ENCODE data around the gene PSG1. TPM values are rescaled to one million over a fixed set of nuclear protein-coding genes. Genes with fewer than 3 reads are reported as not detected.
"Not testable (repeated sequence)": the region's sequence is repeated elsewhere in the genome, so short reads cannot be mapped to it uniquely, and the experiment has no call there.

PSG1 gene
- polyA plus RNA-seq (ENCODE audit: insufficient read length in 3 of 3), result under 1 TPM in 2 of 3 donors, not detected in 1; 0.11 to 0.78 TPM

DNA sequence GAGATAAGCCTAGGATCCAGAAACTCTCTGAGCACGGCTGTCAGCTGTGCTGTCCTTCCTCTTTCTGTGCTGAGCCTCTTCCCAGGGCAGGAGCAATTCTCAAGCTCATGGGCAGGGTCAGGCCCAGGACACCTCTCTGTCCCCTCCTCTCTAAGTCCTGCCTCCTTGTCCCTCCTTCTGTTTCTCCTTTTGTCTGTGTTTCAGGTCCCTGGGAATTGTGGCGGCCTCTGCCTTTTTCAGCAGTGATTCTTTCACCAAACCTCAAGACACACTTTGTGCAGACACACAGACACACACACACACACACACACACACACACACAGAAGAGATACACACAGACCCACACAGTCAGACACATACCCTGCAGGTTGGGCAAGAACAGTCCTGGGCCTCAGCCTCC, at the start of gene PSG1:
Gene PSG1 (minus strand): TSS at position 101 of the 400 bp plus-strand sequence. CDS start 132 bp downstream, outside the sequence.
- DNase-seq (ENCODE audit: low read depth in 3 of 3, low spot score in 2 of 3), result no peak

DNA sequence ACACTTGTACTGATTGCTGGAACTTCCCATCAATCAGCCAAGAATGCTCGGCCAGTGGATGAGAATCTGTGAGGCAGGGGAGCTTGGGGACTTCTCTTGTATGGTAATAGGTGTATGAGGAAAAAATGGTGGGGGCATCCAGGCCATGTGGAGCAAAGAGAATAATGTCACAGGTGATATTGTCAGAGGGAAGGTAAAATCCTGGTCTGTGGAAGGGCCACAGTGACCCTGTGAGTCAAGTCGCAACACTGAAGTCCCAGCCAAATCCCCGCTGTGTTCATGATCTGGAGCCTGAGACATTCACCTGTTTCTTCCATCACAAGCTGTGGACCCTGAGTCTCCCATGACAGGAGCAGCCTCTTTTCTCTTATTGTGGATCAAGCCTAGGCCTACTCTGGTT, 49.4 kb upstream of the PSG1 start:
- no peak for DNase-seq (ENCODE audit: low read depth in 3 of 3, low spot score in 2 of 3)

DNA sequence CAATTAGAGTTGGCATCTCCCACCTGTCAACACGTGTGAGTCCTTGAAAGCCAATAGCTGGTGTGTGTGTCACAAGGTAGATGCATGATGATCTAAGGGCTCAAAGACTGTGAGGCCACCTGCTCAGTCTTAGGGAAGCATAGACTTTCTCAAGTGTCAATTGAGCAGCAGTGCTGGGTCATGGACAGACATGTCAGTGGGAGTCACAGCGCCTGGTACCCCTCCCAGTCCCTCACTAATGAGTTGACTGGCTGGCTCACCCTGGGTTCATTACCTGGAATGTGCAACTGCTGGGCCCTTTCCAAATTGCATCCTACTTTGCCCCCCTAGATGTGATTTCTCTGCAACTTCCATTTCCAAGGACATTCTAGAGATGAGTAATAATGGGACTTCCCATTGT, 47.3 kb upstream of the PSG1 start:
- DNase-seq (ENCODE audit: low read depth in 3 of 3, low spot score in 2 of 3), result no peak

DNA sequence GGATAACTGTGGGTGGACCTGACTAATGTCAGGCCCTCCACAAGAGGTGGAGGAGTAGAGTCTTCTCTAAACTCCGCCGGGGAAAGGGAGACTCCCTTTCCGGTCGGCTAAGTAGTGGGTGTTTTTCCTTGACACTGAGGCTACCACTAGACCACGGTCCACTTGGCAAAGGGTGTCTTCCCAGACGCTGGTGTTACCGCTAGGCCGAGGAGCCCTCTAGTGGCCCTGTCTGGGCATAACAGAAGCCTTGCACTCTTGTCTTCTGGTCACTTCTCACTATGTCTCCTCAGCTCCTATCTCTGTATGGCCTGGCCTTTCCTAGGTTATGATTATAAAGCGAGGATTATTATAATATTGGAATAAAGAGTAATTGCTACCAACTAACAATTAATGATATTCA, 43.6 kb upstream of the PSG1 start:
- DNase-seq (ENCODE audit: low read depth in 3 of 3, low spot score in 2 of 3), result not testable (repeated sequence)

DNA sequence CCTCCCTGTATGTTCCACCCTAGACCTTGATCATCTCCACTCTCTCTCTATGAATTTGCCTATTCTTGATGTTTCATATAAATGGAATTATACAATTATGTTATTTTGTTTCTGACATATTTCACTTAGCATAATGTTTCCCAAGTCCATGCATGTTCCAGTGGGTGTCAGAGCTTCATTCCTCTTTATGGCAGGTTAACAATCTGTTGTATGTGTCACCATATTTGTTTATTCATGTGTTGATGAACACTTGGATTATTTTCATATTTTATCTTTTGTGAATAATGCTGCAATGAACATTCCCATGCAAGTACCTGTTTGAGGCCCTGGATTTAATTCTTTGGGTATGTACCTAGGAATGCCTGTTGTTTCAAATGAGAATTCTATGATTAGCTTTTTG, 41.5 kb upstream of the PSG1 start:
- DNase-seq (ENCODE audit: low read depth in 3 of 3, low spot score in 2 of 3), result not testable (repeated sequence)

DNA sequence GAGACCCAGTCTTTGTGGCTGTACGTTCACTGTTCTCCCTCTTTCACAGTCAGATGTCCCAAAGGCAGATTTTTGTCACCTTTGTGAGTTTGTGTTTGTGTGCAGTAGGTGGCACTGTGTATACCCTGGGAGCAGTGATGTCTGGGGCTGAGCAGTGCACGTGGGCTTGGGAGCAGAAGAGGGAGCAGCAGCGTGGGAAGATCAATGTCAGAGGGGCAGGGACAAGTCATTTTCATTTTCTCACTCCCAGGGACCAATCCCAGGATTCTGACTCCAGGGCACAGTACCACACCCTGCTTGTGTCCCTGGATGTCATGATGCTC, 40.2 kb upstream of the PSG1 start:
- no peak for DNase-seq (ENCODE audit: low read depth in 3 of 3, low spot score in 2 of 3)

DNA sequence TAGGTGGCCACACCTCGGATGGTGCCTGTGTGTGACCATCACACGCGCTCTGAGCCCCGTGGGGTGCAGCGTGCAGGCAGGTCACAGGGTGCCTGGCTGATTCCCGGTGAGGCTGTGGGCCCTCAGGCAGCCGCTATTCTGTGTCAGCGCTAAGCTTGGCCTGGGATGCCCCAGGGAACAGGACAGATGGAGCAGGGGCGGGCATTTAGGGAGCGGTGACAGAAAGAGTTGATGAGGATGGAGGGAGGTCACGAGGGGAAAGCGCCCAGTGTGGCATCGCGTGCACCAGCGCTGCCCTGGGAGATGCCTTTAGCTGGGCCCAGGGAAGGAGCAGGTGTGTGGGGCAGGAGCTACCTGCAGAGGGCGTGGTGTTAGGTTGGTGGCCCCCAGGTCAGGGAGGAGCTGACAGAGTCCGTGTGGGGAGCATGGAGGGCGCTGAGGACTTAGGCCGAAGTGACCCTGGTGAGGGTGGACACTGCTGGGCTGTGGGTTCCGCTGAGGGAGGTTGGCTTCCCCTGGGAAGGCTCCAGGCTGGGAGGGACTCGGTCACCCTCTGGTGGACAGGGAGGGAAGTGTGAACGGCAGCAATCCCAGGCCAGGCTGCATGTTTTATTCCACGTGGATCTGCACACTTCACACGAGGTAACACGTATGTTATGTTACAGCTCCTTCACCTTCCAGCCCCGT, 39.7 kb upstream of the PSG1 start:
- DNase-seq (ENCODE audit: low read depth in 3 of 3, low spot score in 2 of 3), result not testable (repeated sequence)

DNA sequence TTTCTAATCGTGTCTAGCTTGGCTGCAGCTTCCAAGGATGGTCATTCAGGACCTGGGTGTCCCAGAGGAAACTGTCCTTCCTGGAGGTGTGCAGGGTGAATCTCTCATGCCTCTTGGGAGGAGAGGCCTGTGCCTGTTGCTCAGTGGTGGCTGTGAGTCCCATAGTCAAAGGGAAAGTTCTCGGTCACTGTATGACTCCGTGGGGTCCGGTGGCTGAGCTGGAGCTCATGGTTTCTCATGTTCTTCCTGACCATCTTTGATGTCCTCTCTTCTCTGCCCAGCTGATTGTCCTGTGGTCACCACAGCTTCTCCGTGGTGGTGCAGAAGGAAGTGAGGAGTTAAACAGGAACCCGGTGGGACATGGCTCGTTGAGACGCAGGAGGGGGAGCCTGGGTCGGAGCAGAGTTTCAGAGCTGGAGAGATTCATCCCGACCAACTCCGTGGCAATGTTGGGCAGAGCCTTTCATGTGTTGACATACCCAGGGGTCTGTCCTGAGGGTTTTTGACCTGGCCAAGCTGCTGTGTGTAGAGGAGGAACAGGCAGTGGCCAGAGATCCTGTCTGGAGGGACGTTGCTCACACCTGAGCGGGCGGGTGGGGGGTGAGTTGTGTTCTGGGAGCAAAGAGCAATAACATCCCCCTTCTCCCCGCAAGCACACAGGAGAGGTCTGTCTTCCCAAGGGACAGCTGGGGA, 39.0 kb upstream of the PSG1 start:
- DNase-seq (ENCODE audit: low read depth in 3 of 3, low spot score in 2 of 3), result not testable (repeated sequence)

DNA sequence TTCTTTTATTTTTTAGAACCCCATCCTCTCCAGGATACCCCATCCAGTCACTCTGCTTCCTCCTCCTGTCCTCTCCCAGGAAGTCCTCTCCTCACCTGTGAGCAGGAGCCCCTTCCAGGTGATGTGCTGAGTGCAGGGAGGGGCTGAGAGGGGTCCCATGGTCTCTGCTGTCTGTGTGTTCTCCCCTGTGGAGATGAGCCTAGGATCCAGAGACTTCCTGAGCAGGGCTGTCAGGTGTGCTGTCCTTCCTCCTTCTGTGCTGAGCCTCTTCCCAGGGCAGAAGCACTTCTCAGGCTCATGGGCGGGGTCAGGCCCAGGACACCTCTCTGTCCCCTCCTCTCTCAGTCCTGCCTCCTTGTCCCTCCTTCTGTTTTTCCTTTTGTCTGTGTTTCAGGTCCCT, 38.1 kb upstream of the PSG1 start, which contains the start of gene PSG6:
Gene PSG6 (minus strand): TSS at position 261 of the 400 bp plus-strand sequence. CDS start 102 bp downstream, at position 159.
- not testable (repeated sequence) for DNase-seq (ENCODE audit: low read depth in 3 of 3, low spot score in 2 of 3)

DNA sequence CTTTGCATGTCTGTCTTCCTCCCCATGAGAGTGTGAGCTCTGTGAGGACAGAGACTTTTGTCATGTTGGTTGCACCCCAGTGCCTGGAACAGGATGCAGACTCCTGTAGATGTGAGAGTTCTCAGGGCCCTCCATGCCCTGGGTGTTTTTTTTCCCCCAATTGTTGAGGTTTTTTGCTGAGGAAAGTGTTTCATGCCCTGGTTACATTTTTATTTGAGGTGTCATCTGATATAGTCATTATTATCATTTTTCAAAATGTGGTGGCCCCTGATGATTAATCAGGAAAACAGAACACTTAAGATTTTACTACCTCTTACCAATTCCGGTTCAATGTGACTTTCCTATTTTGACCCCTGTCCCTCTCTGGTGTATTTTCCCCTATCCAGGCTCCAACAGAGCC, 37.4 kb upstream of the PSG1 start:
- DNase-seq (ENCODE audit: low read depth in 3 of 3, low spot score in 2 of 3), result not testable (repeated sequence)

DNA sequence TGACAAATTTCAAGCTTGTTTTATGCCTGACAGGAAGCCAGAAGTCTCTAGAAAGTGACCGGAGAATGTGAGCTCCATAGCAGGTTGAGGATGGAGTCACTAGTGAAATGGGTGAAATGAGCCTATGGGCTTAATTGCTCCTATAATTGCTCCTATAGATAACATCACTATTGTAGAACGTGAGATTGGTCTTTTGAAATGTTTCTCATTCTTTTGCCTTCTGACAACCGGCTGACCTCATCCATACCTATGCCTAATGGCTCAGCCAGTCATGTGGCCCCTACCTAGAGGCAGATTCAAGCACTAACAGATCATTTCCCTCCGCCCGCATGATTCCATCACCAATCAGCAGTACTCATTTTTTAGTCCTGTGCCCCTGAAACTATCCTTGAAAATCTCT, 34.0 kb upstream of the PSG1 start:
- DNase-seq (ENCODE audit: low read depth in 3 of 3, low spot score in 2 of 3), result not testable (repeated sequence)

DNA sequence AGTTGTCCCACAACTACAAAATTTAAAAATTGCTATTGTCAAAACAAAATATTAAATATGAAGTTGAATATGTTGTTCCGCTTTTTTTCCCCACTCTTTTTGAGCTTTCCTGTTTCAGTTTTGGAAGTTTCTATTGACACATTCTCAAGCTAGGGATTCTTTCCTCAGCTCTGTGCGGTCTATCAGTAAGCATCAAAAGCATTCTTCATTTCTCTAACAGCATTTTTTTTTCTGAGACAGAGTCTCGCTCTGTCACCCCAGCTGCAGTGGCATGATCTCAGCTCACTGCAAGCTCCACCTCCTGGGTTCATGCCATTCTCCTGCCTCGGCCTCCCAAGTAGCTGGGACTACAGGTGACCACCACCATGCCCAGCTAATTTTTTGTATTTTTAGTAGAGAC, 33.4 kb upstream of the PSG1 start:
- DNase-seq (ENCODE audit: low read depth in 3 of 3, low spot score in 2 of 3), result not testable (repeated sequence)

DNA sequence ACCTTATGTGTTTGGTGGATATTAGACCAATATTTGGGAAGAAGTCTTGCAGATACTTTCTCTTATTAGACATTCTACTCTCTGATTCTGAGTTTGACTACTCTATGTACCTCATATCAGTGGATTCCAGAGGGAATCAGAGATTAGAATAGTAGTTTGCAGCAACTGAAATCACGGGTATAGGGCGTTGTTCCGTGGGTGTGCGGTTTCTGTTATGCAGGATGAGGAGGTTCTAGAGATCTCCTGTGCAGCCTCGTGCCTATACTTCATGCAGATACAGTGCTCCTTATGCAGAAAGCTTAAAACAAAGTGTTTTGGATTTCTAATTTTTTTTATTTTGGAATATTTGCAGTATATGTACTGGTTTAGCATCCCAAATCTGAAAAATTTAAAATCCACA, 32.2 kb upstream of the PSG1 start:
- not testable (repeated sequence) for DNase-seq (ENCODE audit: low read depth in 3 of 3, low spot score in 2 of 3)

DNA sequence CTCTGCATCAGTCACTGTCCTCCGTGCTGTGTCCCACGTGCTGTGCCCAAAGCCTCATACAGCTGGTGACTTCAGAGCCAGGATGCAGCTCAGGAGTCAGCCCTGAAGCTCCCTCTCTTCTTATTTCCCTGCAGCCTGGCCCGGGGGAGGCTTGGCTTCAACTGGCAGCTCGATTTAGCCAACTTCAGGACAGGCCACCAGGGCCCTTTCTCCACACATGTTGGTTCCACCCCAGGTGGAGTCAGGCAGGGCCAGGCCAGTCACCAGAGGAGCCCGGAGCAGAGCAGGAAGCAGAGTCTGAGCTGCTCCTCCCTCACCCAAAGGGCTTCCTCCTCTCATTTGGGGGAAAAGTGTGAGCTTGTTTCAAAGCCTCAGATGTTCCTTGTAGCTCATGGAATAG, 26.6 kb upstream of the PSG1 start:
- DNase-seq (ENCODE audit: low read depth in 3 of 3, low spot score in 2 of 3), result not testable (repeated sequence)

DNA sequence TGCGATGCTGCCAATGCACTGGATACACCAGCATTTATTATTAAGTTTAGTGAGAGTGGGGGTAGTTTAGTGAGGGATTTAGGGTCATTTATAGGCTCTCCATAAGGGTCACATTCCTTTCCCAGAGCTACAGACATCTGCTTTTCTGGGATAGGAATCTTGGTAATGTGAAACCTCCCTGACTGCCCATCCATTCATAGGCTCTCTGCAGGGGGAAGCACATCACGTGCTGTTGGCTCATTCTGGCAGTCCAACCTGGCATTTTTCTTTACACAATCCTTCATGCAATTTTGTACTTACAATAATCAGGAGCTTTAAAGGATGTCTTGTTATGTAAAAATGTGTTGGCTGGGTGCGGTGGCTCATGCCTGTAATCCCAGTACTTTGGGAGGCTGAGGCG, 21.0 kb upstream of the PSG1 start:
- not testable (repeated sequence) for DNase-seq (ENCODE audit: low read depth in 3 of 3, low spot score in 2 of 3)

DNA sequence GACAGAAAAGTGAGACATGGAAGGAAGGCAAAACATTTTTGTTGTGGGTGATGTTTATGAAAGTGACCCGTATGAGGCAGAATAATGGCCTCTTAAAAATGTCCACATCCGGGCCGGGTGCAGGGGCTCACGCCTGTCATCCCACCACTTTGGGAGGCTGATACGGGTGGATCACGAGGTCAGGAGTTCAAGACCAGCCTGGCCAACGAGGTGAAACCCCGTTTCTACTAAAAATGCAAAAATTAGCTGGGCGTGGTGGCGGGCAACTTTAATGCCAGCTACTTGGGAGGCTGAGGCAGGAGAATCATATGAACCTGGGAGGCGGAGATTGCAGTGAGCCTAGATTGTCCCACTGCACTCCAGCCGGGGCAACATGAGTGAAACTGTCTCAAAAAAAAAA, 20.2 kb upstream of the PSG1 start:
- not testable (repeated sequence) for DNase-seq (ENCODE audit: low read depth in 3 of 3, low spot score in 2 of 3)

DNA sequence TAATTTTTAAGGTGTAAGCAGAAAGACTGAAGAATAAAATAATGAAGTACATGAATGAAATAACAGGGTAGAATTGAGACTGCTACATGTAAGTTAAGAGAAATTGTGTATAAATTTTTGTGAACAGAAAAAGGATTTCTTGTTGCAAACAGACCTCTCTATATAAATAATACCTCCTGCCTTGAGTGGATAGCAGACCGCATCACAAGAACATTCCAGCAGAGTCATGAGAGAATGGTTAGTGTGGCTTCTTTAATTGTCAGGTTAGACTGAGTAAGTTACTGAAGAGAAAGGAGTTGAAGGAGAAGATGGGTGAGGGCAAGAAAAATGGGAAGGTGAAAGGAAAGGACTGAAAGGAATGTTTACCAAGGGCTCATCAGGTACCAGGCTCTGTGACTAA, 19.6 kb upstream of the PSG1 start:
- DNase-seq (ENCODE audit: low read depth in 3 of 3, low spot score in 2 of 3), result not testable (repeated sequence)

DNA sequence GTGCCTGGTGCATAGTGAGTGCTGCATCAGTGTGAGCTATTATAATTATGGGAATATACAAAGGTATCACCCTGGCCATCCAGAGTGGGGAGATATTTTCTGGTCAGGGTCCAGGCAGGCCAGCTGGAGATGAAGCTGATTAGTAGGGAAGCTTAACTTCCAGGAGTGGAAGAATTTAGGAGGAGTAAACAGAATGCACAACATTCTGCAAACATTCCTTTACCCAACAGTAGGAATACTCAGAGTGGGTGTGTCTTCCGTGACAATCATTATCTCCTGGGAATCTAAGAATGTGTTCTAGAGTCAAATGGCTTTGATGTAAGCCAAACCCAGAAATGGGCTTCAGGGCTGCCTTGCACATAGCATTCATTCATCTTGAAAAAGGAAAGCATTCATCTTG, 19.1 kb upstream of the PSG1 start:
- DNase-seq (ENCODE audit: low read depth in 3 of 3, low spot score in 2 of 3), result not testable (repeated sequence)

DNA sequence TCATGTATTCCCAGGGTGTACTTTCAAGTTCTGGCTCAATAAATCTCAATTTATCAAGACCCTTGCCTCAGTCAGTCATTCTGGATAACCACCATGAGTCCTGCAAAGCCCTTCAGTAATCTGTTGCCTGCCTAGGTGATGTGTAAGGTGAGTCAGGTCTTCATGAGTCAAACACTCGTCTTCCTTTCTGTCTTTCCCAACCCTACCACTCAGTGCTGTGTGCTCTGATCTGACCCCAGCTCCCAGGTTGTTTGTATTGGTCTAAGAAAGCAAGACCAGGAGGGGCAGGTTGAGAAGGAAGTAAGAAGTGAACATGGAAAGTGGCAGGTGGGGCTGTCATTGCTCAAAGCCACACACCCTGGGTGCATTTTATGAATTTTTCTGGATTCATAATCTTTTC, 18.2 kb upstream of the PSG1 start:
- DNase-seq (ENCODE audit: low read depth in 3 of 3, low spot score in 2 of 3), result not testable (repeated sequence)

DNA sequence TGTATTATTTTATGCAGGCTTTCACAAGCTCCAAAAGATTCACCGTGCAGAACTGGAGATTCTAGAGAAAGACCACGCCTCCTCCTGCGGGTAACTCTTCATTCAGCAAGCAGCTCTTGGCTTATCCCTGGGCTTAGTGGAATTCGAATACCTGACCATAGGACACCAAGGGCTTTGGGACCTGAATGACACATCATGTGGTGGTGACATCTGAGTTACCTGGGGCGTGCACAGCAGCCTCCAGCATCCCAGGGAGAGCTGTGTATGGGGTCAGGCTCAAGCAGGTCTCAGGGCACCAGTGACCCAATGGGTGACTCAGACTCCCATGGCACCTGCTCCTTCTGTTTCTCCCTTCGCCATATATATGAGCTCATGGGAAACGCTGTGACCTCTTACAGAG, 10.9 kb upstream of the PSG1 start:
- not testable (repeated sequence) for DNase-seq (ENCODE audit: low read depth in 3 of 3, low spot score in 2 of 3)

DNA sequence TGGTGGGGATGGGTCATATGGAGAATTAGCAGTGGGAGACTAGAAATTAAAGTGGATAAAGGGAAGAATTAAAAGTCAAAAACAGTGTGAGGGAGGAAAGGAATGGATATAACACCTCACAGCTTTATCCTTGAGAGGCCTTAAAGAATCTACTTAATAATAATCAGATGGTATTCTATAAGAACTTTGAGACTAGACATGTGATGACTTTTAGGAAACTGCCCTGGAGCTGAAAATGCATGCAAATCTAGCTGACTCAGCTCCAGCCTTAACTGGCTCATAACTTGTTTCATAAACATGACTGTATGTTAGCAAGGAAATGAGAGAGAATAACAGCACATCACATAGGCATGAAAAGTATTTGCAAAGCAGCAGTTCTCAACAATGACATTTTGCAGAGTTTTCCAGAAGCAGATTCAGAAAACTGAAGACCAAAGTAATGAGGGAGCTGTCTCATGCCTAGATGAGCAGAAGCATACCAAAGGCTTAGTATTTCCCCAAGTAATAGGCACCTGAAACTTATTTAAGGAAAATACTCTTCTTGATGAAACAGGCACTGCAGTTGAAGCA, 8.4 kb upstream of the PSG1 start:
- not testable (repeated sequence) for DNase-seq (ENCODE audit: low read depth in 3 of 3, low spot score in 2 of 3)

DNA sequence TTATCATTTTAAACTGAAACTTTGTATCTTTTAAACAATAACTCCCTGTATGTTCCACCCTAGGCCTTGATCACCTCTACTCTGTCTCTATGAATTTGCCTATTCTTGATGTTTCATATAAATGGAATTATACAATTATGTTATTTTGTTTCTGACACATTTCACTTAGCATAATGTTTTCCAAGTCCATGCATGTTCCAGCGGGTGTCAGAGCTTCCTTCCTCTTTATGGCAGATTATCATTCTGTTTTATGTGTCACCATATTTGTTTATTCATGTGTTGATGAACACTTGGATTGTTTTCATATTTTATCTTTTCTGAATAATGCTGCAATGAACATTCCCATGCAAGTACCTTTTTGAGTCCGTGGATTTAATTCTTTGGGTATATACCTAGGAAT, 3.2 kb upstream of the PSG1 start:
- DNase-seq (ENCODE audit: low read depth in 3 of 3, low spot score in 2 of 3), result not testable (repeated sequence)

Measured in right renal cortex interstitium (tissue), 3 donors.